ENCODE data around the gene VAC14. TPM values are rescaled to one million over a fixed set of nuclear protein-coding genes. Genes with fewer than 3 reads are reported as not detected.

VAC14 gene
- polyA plus RNA-seq, 1 experiment = 50.7 TPM

GRCh38 chr16:70703835-70704381 lies 97.0 kb downstream of the VAC14 start:
- ChIA-PET CTCF (interaction anchor here (0.9 to 3.1 kb wide), 14 partner anchors 11 to 67 kb away, joined by 3 to 22 read pairs (median 8); no protein-coding TSS in a partner anchor), POLR2A (interaction anchor here (0.6 to 1.7 kb wide), 7 partner anchors 9 to 66 kb away, joined by 3 to 16 read pairs (median 7); no protein-coding TSS in a partner anchor)
- Histone ChIP-seq H3K27me3 (ENCODE audit: control insufficient read depth, insufficient read depth, low read length) (no peaks in the 10 kb centered on the region), H3K36me3 (ENCODE audit: control insufficient read depth, insufficient read depth, low read length) (no peaks in the 10 kb centered on the region; the same call in 1 of the 2 replicates), H3K4me3 (ENCODE audit: low read depth, low read length) (no peak overlapping the region)
- no peak for DNase-seq (ENCODE audit: low read depth)
- TF ChIP-seq CTCF (IDR thresholded peaks at IDR 0.05; ENCODE audit: insufficient read depth, low read depth, low read length) = no peak

- POLR2A ChIA-PET = interaction anchor here (0.6 to 1.7 kb wide), 10 partner anchors 8 to 67 kb away, joined by 3 to 16 read pairs (median 4); no protein-coding TSS in a partner anchor
- TF ChIP-seq CTCF (IDR thresholded peaks at IDR 0.05; ENCODE audit: insufficient read depth, low read depth, low read length) = peak; percentile 71
- Histone ChIP-seq H3K4me3 (ENCODE audit: low read depth, low read length) (no peak overlapping the region), H3K27me3 (ENCODE audit: control insufficient read depth, insufficient read depth, low read length) (no peaks in the 10 kb centered on the region), H3K36me3 (ENCODE audit: control insufficient read depth, insufficient read depth, low read length) (no peaks in the 10 kb centered on the region; the same call in 1 of the 2 replicates)
- CTCF ChIA-PET = interaction anchor here (0.8 to 3.1 kb wide), 15 partner anchors 12 to 69 kb away, joined by 3 to 22 read pairs (median 7); no protein-coding TSS in a partner anchor
- DNase-seq (ENCODE audit: low read depth) = peak; percentile 90
Measured at GRCh38 chr16:70703041-70703834, 97.7 kb downstream of the VAC14 start.

- CTCF ChIA-PET = interaction anchor here (0.8 to 3.1 kb wide), 12 partner anchors 11 to 70 kb away, joined by 3 to 22 read pairs (median 7); no protein-coding TSS in a partner anchor
- H3K4me3 ChIP-seq (ENCODE audit: low read depth, low read length) = no peak overlapping the region
- POLR2A ChIA-PET = interaction anchor here (1.0 to 1.7 kb wide), 5 partner anchors 8 to 36 kb away, joined by 3 to 16 read pairs (median 7); no protein-coding TSS in a partner anchor
Measured at GRCh38 chr16:70702624-70703023, 98.3 kb downstream of the VAC14 start.

GRCh38 chr16:70701998-70702397 lies 99.0 kb downstream of the VAC14 start:
- ChIA-PET CTCF (interaction anchor here (1.0 to 3.1 kb wide), 5 partner anchors 23 to 69 kb away, joined by 3 to 21 read pairs (median 11); no protein-coding TSS in a partner anchor), POLR2A (interaction anchor here (0.5 to 1.7 kb wide), 2 partner anchors 13 to 35 kb away, joined by 3 to 16 read pairs; no protein-coding TSS in a partner anchor)
- no peaks in the 10 kb centered on the region for H3K27me3 ChIP-seq (ENCODE audit: control insufficient read depth, insufficient read depth, low read length)
- H3K4me3 ChIP-seq (ENCODE audit: low read depth, low read length) = no peak overlapping the region
- no peaks in the 10 kb centered on the region; the same call in 1 of the 2 replicates for H3K36me3 ChIP-seq (ENCODE audit: control insufficient read depth, insufficient read depth, low read length)
- DNase-seq (ENCODE audit: low read depth) = no peak
- no peak for TF ChIP-seq CTCF (IDR thresholded peaks at IDR 0.05; ENCODE audit: insufficient read depth, low read depth, low read length)

More at GRCh38 chr16:70702624-70703023, 98.3 kb downstream of the VAC14 start:
- Histone ChIP-seq H3K27me3 (ENCODE audit: control insufficient read depth, insufficient read depth, low read length) (no peaks in the 10 kb centered on the region), H3K36me3 (ENCODE audit: control insufficient read depth, insufficient read depth, low read length) (no peaks in the 10 kb centered on the region; the same call in 1 of the 2 replicates)
- no peak for DNase-seq (ENCODE audit: low read depth)
- no peak for TF ChIP-seq CTCF (IDR thresholded peaks at IDR 0.05; ENCODE audit: insufficient read depth, low read depth, low read length)
